Uterus (tissue), 2 donors: ENCODE results near the gene RIF1.

Experiments
- CTCF ChIP-seq, 4 experiments: fragments of 200-600 bp in 2 of 4; fragments of 450-650 bp in 2 of 4; sonication (generic) in 2 of 4; IDR thresholded peaks; one replicate each; pipeline ENCODE4 v1.5.1; 2016 to 2019; ENCODE audit warnings: antibody characterized with exemption in 4 of 4, mild to moderate bottlenecking in 2 of 4, moderate library complexity in 1 of 4
- POLR2A ChIP-seq, 2 donors: fragments of 450-650 bp; IDR thresholded peaks; one replicate each; pipeline ENCODE4 v1.6.1; 2016; ENCODE audit warnings: antibody characterized with exemption in 2 of 2, mild to moderate bottlenecking in 1 of 2, moderate library complexity in 1 of 2

DNA sequence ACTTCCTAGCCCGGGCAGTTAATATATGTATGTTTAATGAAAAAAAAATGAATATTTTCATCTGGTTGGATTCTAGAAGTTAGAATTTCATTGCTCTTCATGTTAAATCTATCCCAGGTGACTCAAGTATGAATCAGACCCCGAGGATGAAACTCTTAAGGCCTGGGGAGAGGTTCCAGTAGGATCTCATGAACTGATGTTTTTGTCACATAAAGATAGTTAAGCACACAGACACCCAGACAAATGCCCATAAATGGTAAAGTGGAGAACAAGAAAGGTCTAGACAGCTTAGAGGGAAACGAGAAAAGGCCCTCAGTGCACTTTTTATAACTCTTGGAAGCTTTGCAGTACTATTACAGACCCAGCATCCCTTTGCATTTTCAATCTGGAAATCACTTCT lies 114.1 kb downstream of the RIF1 start:
- TF ChIP-seq CTCF (IDR thresholded peaks at IDR 0.05) (no peak), POLR2A (IDR thresholded peaks at IDR 0.05) (no peak)
